Vagina (tissue), 2 donors: Measurements from ENCODE around the gene XYLB.

Source experiments
- POLR2A ChIP-seq, 2 donors: fragments of 450-650 bp; IDR thresholded peaks; one replicate each; pipeline ENCODE4 v1.6.1; 2017; ENCODE audit warnings: antibody characterized with exemption in 2 of 2, mild to moderate bottlenecking in 2 of 2, moderate library complexity in 2 of 2
- POLR2AphosphoS5 ChIP-seq, 2 donors: sonication (generic); formaldehyde crosslinking; IDR thresholded peaks; one replicate each; pipeline ENCODE4 v1.9.0; 2017; ENCODE audit warnings: antibody characterized with exemption in 2 of 2, mild to moderate bottlenecking in 2 of 2, low read depth in 1 of 2; ENCODE audit not compliant: insufficient read depth in 1 of 2
- TF ChIP-seq, protein P1 (sequence below), 3 experiments: fragments of 450-650 bp in 2 of 3; fragments of 200-600 bp in 1 of 3; sonication (generic) in 1 of 3; IDR thresholded peaks; one replicate each; pipeline ENCODE4 v1.5.1; 2017 to 2019; ENCODE audit warnings: antibody characterized with exemption in 3 of 3, mild to moderate bottlenecking in 2 of 3, moderate library complexity in 2 of 3

DNA sequence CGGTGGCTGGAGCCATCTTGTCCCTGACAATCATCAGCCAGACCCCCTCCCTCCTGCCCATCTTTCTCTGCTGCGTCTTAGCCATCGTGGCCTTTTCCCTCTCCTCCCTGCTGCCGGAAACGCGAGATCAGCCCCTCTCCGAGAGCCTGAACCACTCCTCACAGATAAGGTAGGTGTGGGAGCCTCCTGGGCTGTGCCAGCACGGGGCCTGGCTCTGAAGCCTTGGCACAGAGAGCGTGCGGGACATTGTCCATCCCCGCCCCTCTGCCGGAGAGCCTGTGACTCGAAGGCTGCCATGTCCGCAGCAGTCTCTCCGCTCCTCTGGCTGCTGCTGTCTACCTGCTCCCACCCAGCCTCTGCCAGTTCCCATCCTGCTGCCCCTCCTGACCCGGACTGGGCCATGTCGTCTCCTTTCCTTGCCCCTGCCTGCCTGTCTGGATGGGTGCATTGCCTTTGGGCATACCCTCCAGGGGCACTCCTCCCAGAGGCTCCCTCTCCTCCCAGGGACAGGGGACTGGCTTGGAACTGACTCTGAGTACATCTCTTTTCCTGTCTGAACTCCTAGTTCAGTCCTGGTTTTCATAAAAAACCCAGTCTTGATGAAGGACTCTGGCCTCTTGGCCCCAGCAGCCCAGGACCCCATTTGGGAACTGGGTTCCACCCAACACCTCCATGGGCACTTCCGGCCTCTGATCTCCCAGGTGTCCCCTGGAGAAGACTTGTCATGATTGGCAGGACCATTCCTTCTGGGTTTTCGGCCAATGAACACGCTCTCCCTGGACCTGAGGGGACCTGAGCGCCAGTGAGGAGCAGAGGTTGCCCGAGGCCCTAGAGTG is 30.0 kb upstream of the XYLB start:
- TF ChIP-seq, protein P1, sequence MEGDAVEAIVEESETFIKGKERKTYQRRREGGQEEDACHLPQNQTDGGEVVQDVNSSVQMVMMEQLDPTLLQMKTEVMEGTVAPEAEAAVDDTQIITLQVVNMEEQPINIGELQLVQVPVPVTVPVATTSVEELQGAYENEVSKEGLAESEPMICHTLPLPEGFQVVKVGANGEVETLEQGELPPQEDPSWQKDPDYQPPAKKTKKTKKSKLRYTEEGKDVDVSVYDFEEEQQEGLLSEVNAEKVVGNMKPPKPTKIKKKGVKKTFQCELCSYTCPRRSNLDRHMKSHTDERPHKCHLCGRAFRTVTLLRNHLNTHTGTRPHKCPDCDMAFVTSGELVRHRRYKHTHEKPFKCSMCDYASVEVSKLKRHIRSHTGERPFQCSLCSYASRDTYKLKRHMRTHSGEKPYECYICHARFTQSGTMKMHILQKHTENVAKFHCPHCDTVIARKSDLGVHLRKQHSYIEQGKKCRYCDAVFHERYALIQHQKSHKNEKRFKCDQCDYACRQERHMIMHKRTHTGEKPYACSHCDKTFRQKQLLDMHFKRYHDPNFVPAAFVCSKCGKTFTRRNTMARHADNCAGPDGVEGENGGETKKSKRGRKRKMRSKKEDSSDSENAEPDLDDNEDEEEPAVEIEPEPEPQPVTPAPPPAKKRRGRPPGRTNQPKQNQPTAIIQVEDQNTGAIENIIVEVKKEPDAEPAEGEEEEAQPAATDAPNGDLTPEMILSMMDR (IDR thresholded peaks at IDR 0.05), result no peak
- TF ChIP-seq POLR2A (IDR thresholded peaks at IDR 0.05) (no peak), POLR2AphosphoS5 (IDR thresholded peaks at IDR 0.05; ENCODE audit: insufficient read depth in 1 of 2, low read depth in 1 of 2) (no peak)
